RWPE2 (cell line): ENCODE measurements around the gene TMEM120A.

Experiments used
- ATAC-seq: fragments of 200-7000 bp; cut with Tn5 transposase; 3 replicates; pipeline ENCODE4 v1.9.1; 2021; ENCODE audit warnings: low read depth
- DNase-seq: peaks from one replicate; pipeline ENCODE4 v3.0.0-alpha.2; 2020; ENCODE audit warnings: low spot score
- H3K27ac ChIP-seq: fragments of 450-650 bp; 2 replicates; pipeline ENCODE4 v1.5.1; 2017; ENCODE audit warnings: mild to moderate bottlenecking; ENCODE audit not compliant: poor library complexity, severe bottlenecking
- H3K27me3 ChIP-seq: fragments of 250-450 bp; sonication (Bioruptor Pico); 2 replicates; pipeline ENCODE4 v1.5.1; 2021; ENCODE audit warnings: mild to moderate bottlenecking, moderate library complexity; ENCODE audit not compliant: insufficient read depth, poor library complexity, severe bottlenecking
- H3K36me3 ChIP-seq: fragments of 250-450 bp; sonication (Bioruptor Pico); 2 replicates; pipeline ENCODE4 v1.5.1; 2020; ENCODE audit warnings: low read depth, mild to moderate bottlenecking, moderate library complexity
- H3K4me1 ChIP-seq: fragments of 250-450 bp; sonication (Bioruptor Pico); 2 replicates; pipeline ENCODE4 v1.5.1; 2021; ENCODE audit warnings: mild to moderate bottlenecking, moderate library complexity; ENCODE audit not compliant: insufficient read depth, poor library complexity, severe bottlenecking
- H3K4me3 ChIP-seq: fragments of 250-450 bp; sonication (Bioruptor Pico); 2 replicates; pipeline ENCODE4 v1.5.1; 2021; ENCODE audit warnings: mild to moderate bottlenecking, moderate library complexity; ENCODE audit not compliant: severe bottlenecking
- H3K9me3 ChIP-seq: fragments of 250-450 bp; sonication (Bioruptor Pico); 2 replicates; pipeline ENCODE4 v1.5.1; 2021; ENCODE audit warnings: mild to moderate bottlenecking, moderate library complexity; ENCODE audit not compliant: severe bottlenecking
- CTCF ChIP-seq: fragments of 450-650 bp; IDR thresholded peaks from one replicate; pipeline ENCODE4 v1.5.1; 2017; ENCODE audit warnings: mild to moderate bottlenecking, moderate library complexity; ENCODE audit not compliant: poor library complexity, severe bottlenecking

The TMEM120A gene

GRCh38 chr7:75991531-75992082, 2.8 kb downstream of the TMEM120A start:
- TF ChIP-seq CTCF: no peak
- no peaks in the 10 kb centered on the region for H3K27me3 ChIP-seq

GRCh38 chr7:75989500-75990388, 4.7 kb downstream of the TMEM120A start:
- Histone ChIP-seq H3K4me1 (no peaks in the 10 kb centered on the region), H3K4me3 (no peak overlapping the region), H3K9me3 (no peaks in the 10 kb centered on the region), H3K27ac (no peak overlapping the region), H3K36me3 (peaks cover 5% of the 10 kb centered on the region; the same call in 1 of the 2 replicates), H3K27me3 (no peaks in the 10 kb centered on the region)
- ATAC-seq: no peak
- no peak for TF ChIP-seq CTCF
- DNase-seq: peak; percentile 56

More at GRCh38 chr7:75991531-75992082, 2.8 kb downstream of the TMEM120A start:
- H3K36me3 ChIP-seq: peaks cover 7% of the 10 kb centered on the region; the same call in 1 of the 2 replicates
- no peak overlapping the region for H3K4me3 ChIP-seq
- DNase-seq (peak; percentile 29), ATAC-seq (no peak)
- H3K4me1 ChIP-seq: no peaks in the 10 kb centered on the region
- H3K27ac ChIP-seq: no peak overlapping the region
- H3K9me3 ChIP-seq: no peaks in the 10 kb centered on the region

GRCh38 chr7:75988568-75989499, 5.6 kb downstream of the TMEM120A start:
- Histone ChIP-seq H3K4me1 (no peaks in the 10 kb centered on the region), H3K27me3 (no peaks in the 10 kb centered on the region), H3K27ac (no peak overlapping the region), H3K36me3 (peaks cover 9% of the 10 kb centered on the region; the same call in 1 of the 2 replicates), H3K4me3 (no peak overlapping the region), H3K9me3 (no peaks in the 10 kb centered on the region)
- no peak for DNase-seq
- no peak for TF ChIP-seq CTCF
- ATAC-seq: no peak

GRCh38 chr7:75987805-75988567, 6.4 kb downstream of the TMEM120A start:
- DNase-seq (no peak), ATAC-seq (no peak)
- H3K4me3 ChIP-seq: no peak overlapping the region
- no peaks in the 10 kb centered on the region for H3K27me3 ChIP-seq
- peaks cover 10% of the 10 kb centered on the region; the same call in 1 of the 2 replicates for H3K36me3 ChIP-seq
- H3K9me3 ChIP-seq: no peaks in the 10 kb centered on the region
- H3K4me1 ChIP-seq: no peaks in the 10 kb centered on the region
- no peak for TF ChIP-seq CTCF
- H3K27ac ChIP-seq: no peak overlapping the region
